ENCODE data around the gene KRTAP9-6. TPM values are rescaled to one million over a fixed set of nuclear protein-coding genes. Genes with fewer than 3 reads are reported as not detected.

The KRTAP9-6 gene
- total and polyA plus RNA-seq, 10 of the 15 experiments (the other 5 are each of a cell fraction or from before 2014, with no cell fraction given) = not detected

- TF ChIP-seq REST (IDR thresholded peaks at IDR 0.05; ENCODE audit: low read depth, low read length) (no peak), ZNF592 (IDR thresholded peaks at IDR 0.05) (no peak), EGR1 (IDR thresholded peaks at IDR 0.05; ENCODE audit: borderline replicate concordance in 1 of 2, low read depth in 2 of 2, low read length in 2 of 2) (no peak)
Measured at GRCh38 chr17:41304091-41304490, 38.9 kb downstream of the KRTAP9-6 start (continued).

GRCh38 chr17:41307647-41308046 is 42.5 kb downstream of the KRTAP9-6 start:
- WGBS (ENCODE audit: insufficient coverage, insufficient replicate concordance, low lambda C conversion rate, missing lambda C conversion rate) = 67% methylated on average over 9 of the region's 9 CpGs
- Histone ChIP-seq H3K4me3 (no peak overlapping the region), H4K20me1 (ENCODE audit: control insufficient read depth, insufficient read depth) (no peaks in the 10 kb centered on the region), H2AFZ (ENCODE audit: control insufficient read depth, low read depth, low read length) (no peak overlapping the region), H3K9me3 (replicated peaks; ENCODE audit: control insufficient read depth, insufficient read depth, low read length) (no peaks in the 10 kb centered on the region; the same call in 2 of the 3 replicates), H3K27ac (ENCODE audit: control insufficient read depth, insufficient read depth) (no peak overlapping the region), H3K9ac (ENCODE audit: control insufficient read depth, insufficient read depth, low read length) (no peak overlapping the region), H3K79me2 (ENCODE audit: control insufficient read depth, insufficient read depth, low read length) (no peaks in the 10 kb centered on the region), H3K4me2 (ENCODE audit: control insufficient read depth, insufficient read depth) (no peak overlapping the region), H3K27me3 (replicated peaks in 1 of 2; ENCODE audit: control insufficient read depth in 2 of 2, insufficient read depth in 2 of 2, low read length in 1 of 2) (peaks cover 3 to 4% of the 10 kb centered on the region in 2 experiments; a peak in 2 of 4 replicates), H3K4me1 (ENCODE audit: control insufficient read depth, insufficient read depth, low read length) (no peaks in the 10 kb centered on the region; the same call in 1 of the 2 replicates), H3K36me3 (ENCODE audit: control insufficient read depth in 2 of 2, insufficient read depth in 2 of 2, low read length in 1 of 2) (no peaks in the 10 kb centered on the region)
- in situ Hi-C loops (cut with MboI) (no loop called here), intact Hi-C loops (cut with micrococcal nuclease; ENCODE audit: unreplicated experiment) (no loop called here)
- ChIA-PET CTCF (interaction anchor here (0.6 to 0.9 kb wide), 2 partner anchors 15 to 692 kb away, joined by 3 read pairs; no protein-coding TSS in a partner anchor), POLR2A (no interaction called here), SMC1A (ENCODE audit: uncharacterized antibody, unreplicated experiment) (interaction anchor here (2.3 kb wide), 1 partner anchor 15 kb away, joined by 6 read pairs; no protein-coding TSS in a partner anchor), RAD21 (ENCODE audit: unreplicated experiment) (no interaction called here)
- ATAC-seq (no peak), FAIRE-seq (no peak), DNase-seq (ENCODE audit: low read depth, low spot score) (no peak)
- no TSS peak for BruUV-seq (replicated peaks)
- TF ChIP-seq KDM1A (IDR thresholded peaks at IDR 0.05; ENCODE audit: borderline replicate concordance) (no peak), RFX5 (IDR thresholded peaks at IDR 0.05; ENCODE audit: low read depth, low read length) (no peak), EGR1 (IDR thresholded peaks at IDR 0.05; ENCODE audit: borderline replicate concordance in 1 of 2, low read depth in 2 of 2, low read length in 2 of 2) (no peak), POLR2AphosphoS5 (IDR thresholded peaks at IDR 0.05; ENCODE audit: low read length) (no peak), BACH1 (IDR thresholded peaks at IDR 0.05; ENCODE audit: borderline replicate concordance) (no peak), BCLAF1 (IDR thresholded peaks at IDR 0.05) (no peak)
